Astrocyte (in vitro differentiated cells and primary cell): ENCODE measurements around the gene JAZF1. TPM values are rescaled to one million over a fixed set of nuclear protein-coding genes. Genes with fewer than 3 reads are reported as not detected.

Source experiments
- DNase-seq: peaks from one replicate; pipeline ENCODE4 v3.0.0-alpha.2; 2010; ENCODE audit warnings: low read depth
- FAIRE-seq: peaks from 2 replicates; lab custom pipeline; 2011; peaks lifted over from hg19 to GRCh38; lab: Jason Lieb, UNC
- H2AFZ ChIP-seq: 2 replicates; pipeline ENCODE4 v1.6.0; 2012; ENCODE audit warnings: low read depth, low read length, inconsistent platforms
- H3K27ac ChIP-seq: 2 replicates; pipeline ENCODE4 v1.5.1; 2011; ENCODE audit warnings: low read depth, low read length, inconsistent platforms
- H3K27me3 ChIP-seq: 2 replicates; pipeline ENCODE4 v1.6.0; 2011; ENCODE audit warnings: low read length, inconsistent platforms; ENCODE audit not compliant: insufficient read depth
- H3K36me3 ChIP-seq: 2 replicates; pipeline ENCODE4 v1.5.1; 2011; ENCODE audit warnings: low read length, inconsistent platforms; ENCODE audit not compliant: insufficient read depth
- H3K4me1 ChIP-seq: 2 replicates; pipeline ENCODE4 v1.5.1; 2011; ENCODE audit warnings: low read length, inconsistent platforms; ENCODE audit not compliant: insufficient read depth
- H3K4me2 ChIP-seq: 2 replicates; pipeline ENCODE4 v1.6.0; 2012; ENCODE audit warnings: low read length, inconsistent platforms
- H3K4me3 ChIP-seq: 2 replicates; pipeline ENCODE4 v1.5.1; 2011; ENCODE audit warnings: low read depth, mild to moderate bottlenecking, low read length, inconsistent platforms; ENCODE audit not compliant: insufficient read depth
- H3K79me2 ChIP-seq: 2 replicates; pipeline ENCODE4 v1.6.0; 2012; ENCODE audit warnings: mild to moderate bottlenecking, low read length, inconsistent platforms; ENCODE audit not compliant: insufficient read depth
- H3K9ac ChIP-seq: 2 replicates; pipeline ENCODE4 v1.6.0; 2012; ENCODE audit warnings: mild to moderate bottlenecking, low read length, inconsistent platforms
- H3K9me3 ChIP-seq: 2 replicates; pipeline ENCODE4 v1.5.1; 2012; ENCODE audit warnings: low read depth, mild to moderate bottlenecking, low read length, inconsistent platforms; ENCODE audit not compliant: insufficient read depth
- H4K20me1 ChIP-seq: 2 replicates; pipeline ENCODE4 v1.6.0; 2012; ENCODE audit warnings: low read length, inconsistent platforms; ENCODE audit not compliant: insufficient read depth
- H3K27ac Mint-ChIP-seq: one replicate; pipeline ENCODE4 v1.8.0; 2021; ENCODE audit warnings: mild to moderate bottlenecking, mixed read lengths; ENCODE audit not compliant: unreplicated experiment
- H3K27me3 Mint-ChIP-seq: one replicate; pipeline ENCODE4 v1.8.0; 2021; ENCODE audit warnings: low read depth, mixed read lengths; ENCODE audit not compliant: unreplicated experiment
- H3K36me3 Mint-ChIP-seq: one replicate; pipeline ENCODE4 v1.8.0; 2021; ENCODE audit warnings: low read depth, mixed read lengths; ENCODE audit not compliant: unreplicated experiment
- H3K4me1 Mint-ChIP-seq: one replicate; pipeline ENCODE4 v1.8.0; 2021; ENCODE audit warnings: low read depth, mixed read lengths; ENCODE audit not compliant: unreplicated experiment
- H3K4me3 Mint-ChIP-seq: one replicate; pipeline ENCODE4 v1.8.0; 2021; ENCODE audit warnings: mild to moderate bottlenecking, moderate library complexity, mixed read lengths; ENCODE audit not compliant: unreplicated experiment
- H3K9me3 Mint-ChIP-seq: one replicate; pipeline ENCODE4 v1.8.0; 2021; ENCODE audit warnings: mild to moderate bottlenecking, mixed read lengths; ENCODE audit not compliant: unreplicated experiment
- CTCF ChIP-seq: IDR thresholded peaks from 2 replicates; pipeline ENCODE4 v1.5.1; 2011; ENCODE audit warnings: low read depth, mild to moderate bottlenecking, inconsistent platforms, low read length, moderate library complexity; ENCODE audit not compliant: insufficient read depth
- EZH2 ChIP-seq: IDR thresholded peaks from 2 replicates; pipeline ENCODE4 v1.6.1; 2012; ENCODE audit warnings: mild to moderate bottlenecking, low read length, inconsistent platforms; ENCODE audit not compliant: insufficient read depth
- total RNA-seq: library from RNA; stranded (reverse); gene quantifications from 2 replicates; pipeline ENCODE4 v1.2.1, GENCODE V29; 2021

The JAZF1 gene
- total RNA-seq, 1 donor from 2014 or later: 20.1 TPM

- H3K27ac ChIP-seq: no peak overlapping the region
Observed at GRCh38 chr7:28172958-28173357, 7.6 kb downstream of the JAZF1 start.

GRCh38 chr7:28170701-28171100, 9.9 kb downstream of the JAZF1 start:
- no peak for FAIRE-seq
- no peak overlapping the region for H3K4me2 ChIP-seq
- H3K9ac ChIP-seq: no peak overlapping the region
- H3K27ac ChIP-seq: no peak overlapping the region
- H2AFZ ChIP-seq: no peak overlapping the region
- no peak for DNase-seq
- peaks cover 59% of the 10 kb centered on the region for H3K79me2 ChIP-seq
- H3K27me3 Mint-ChIP-seq: no peaks in the 10 kb centered on the region
- H3K4me1 Mint-ChIP-seq: peaks cover 40% of the 10 kb centered on the region
- H3K9me3 ChIP-seq: no peaks in the 10 kb centered on the region
- H3K9me3 Mint-ChIP-seq: no peaks in the 10 kb centered on the region
- peaks cover 3% of the 10 kb centered on the region for H3K36me3 Mint-ChIP-seq
- H3K4me3 ChIP-seq: no peak overlapping the region
- no peak overlapping the region for H3K4me3 Mint-ChIP-seq
- no peaks in the 10 kb centered on the region for H3K27me3 ChIP-seq
- H3K36me3 ChIP-seq: no peaks in the 10 kb centered on the region
- no peak overlapping the region for H3K27ac Mint-ChIP-seq
- H3K4me1 ChIP-seq: peaks cover 16% of the 10 kb centered on the region
- TF ChIP-seq EZH2: no peak
- TF ChIP-seq CTCF: no peak
- H4K20me1 ChIP-seq: peaks cover 19% of the 10 kb centered on the region

More at GRCh38 chr7:28172958-28173357, 7.6 kb downstream of the JAZF1 start:
- Histone ChIP-seq H3K27me3 (no peaks in the 10 kb centered on the region), H3K4me3 (no peak overlapping the region), H3K4me2 (no peak overlapping the region), H3K4me1 (peaks cover 5% of the 10 kb centered on the region), H3K36me3 (no peaks in the 10 kb centered on the region), H4K20me1 (peaks cover 35% of the 10 kb centered on the region), H3K9ac (no peak overlapping the region), H2AFZ (no peak overlapping the region), H3K79me2 (peaks cover 78% of the 10 kb centered on the region), H3K9me3 (no peaks in the 10 kb centered on the region)
- no peak for FAIRE-seq
- no peak overlapping the region for H3K4me3 Mint-ChIP-seq
- TF ChIP-seq EZH2: no peak
- no peak for TF ChIP-seq CTCF
- H3K27ac Mint-ChIP-seq: no peak overlapping the region
- H3K36me3 Mint-ChIP-seq: peaks cover 3% of the 10 kb centered on the region
- no peaks in the 10 kb centered on the region for H3K9me3 Mint-ChIP-seq
- no peak for DNase-seq
- H3K27me3 Mint-ChIP-seq: no peaks in the 10 kb centered on the region
- H3K4me1 Mint-ChIP-seq: peaks cover 45% of the 10 kb centered on the region

GRCh38 chr7:28169230-28169629, 11.4 kb downstream of the JAZF1 start:
- no peaks in the 10 kb centered on the region for H3K27me3 Mint-ChIP-seq
- no peaks in the 10 kb centered on the region for H3K9me3 Mint-ChIP-seq
- Histone ChIP-seq H3K9ac (no peak overlapping the region), H4K20me1 (peaks cover 8% of the 10 kb centered on the region), H3K4me1 (peaks cover 23% of the 10 kb centered on the region), H3K9me3 (no peaks in the 10 kb centered on the region), H3K36me3 (no peaks in the 10 kb centered on the region), H3K27ac (no peak overlapping the region), H3K4me2 (no peak overlapping the region), H2AFZ (no peak overlapping the region), H3K27me3 (no peaks in the 10 kb centered on the region), H3K4me3 (no peak overlapping the region), H3K79me2 (peaks cover 56% of the 10 kb centered on the region)
- peaks cover 42% of the 10 kb centered on the region for H3K4me1 Mint-ChIP-seq
- TF ChIP-seq EZH2: no peak
- no peak for TF ChIP-seq CTCF
- H3K27ac Mint-ChIP-seq: no peak overlapping the region
- DNase-seq: peak; percentile 39
- peaks cover 5% of the 10 kb centered on the region for H3K36me3 Mint-ChIP-seq
- FAIRE-seq: peak; percentile 60
- no peak overlapping the region for H3K4me3 Mint-ChIP-seq
